ENCODE measurements around the gene KCTD2. TPM values are rescaled to one million over a fixed set of nuclear protein-coding genes. Genes with fewer than 3 reads are reported as not detected.
"Not testable (repeated sequence)": the region's sequence is repeated elsewhere in the genome, so short reads cannot be mapped to it uniquely, and the experiment has no call there.

The KCTD2 gene
- polyA plus RNA-seq, result 16.1 TPM
- long read RNA-seq, donor 1, partial matches to known transcripts, result 0 of 1 reads
- long read RNA-seq, donor 1, other reads (novel, unspliced or antisense), result 0 of 1 reads
- long read RNA-seq, donor 2, partial matches to known transcripts, result 880 of 910 reads
- long read RNA-seq, donor 2, other reads (novel, unspliced or antisense), result 30 of 910 reads
- long read RNA-seq, donor 3, result 0 reads
- long read RNA-seq, donor 4, result 0 reads
- long read RNA-seq, donor 5, result 0 reads
- long read RNA-seq, donor 6, partial matches to known transcripts, result 0 of 2 reads
- long read RNA-seq, donor 6, other reads (novel, unspliced or antisense), result 0 of 2 reads
- long read RNA-seq, donor 7, partial matches to known transcripts, result 0 of 1 reads
- long read RNA-seq, donor 7, other reads (novel, unspliced or antisense), result 0 of 1 reads
- long read RNA-seq, donor 8, partial matches to known transcripts, result 5 of 6 reads
- long read RNA-seq, donor 8, other reads (novel, unspliced or antisense), result 0 of 6 reads
- long read RNA-seq, donor 9, partial matches to known transcripts, result 9 of 12 reads
- long read RNA-seq, donor 9, other reads (novel, unspliced or antisense), result 0 of 12 reads
- long read RNA-seq, donor 10, partial matches to known transcripts, result 0 of 4 reads
- long read RNA-seq, donor 10, other reads (novel, unspliced or antisense), result 0 of 4 reads
- long read RNA-seq, donor 11, partial matches to known transcripts, result 0 of 3 reads
- long read RNA-seq, donor 11, other reads (novel, unspliced or antisense), result 0 of 3 reads

- DNase-seq, result peak; percentile 97 to 98
- no peaks in the 10 kb centered on the region for H3K27me3 ChIP-seq (ENCODE audit: control insufficient read depth, insufficient read depth, low read length)
- H3K36me3 ChIP-seq (ENCODE audit: control insufficient read depth, insufficient read depth, low read length), result peaks cover 8% of the 10 kb centered on the region
- peaks cover 11% of the 10 kb centered on the region for H3K4me1 ChIP-seq (ENCODE audit: control insufficient read depth, insufficient read depth, low read length)
- peak within 1 kb of the TSS; percentile 95 for H3K27ac ChIP-seq (ENCODE audit: low read length)
- H3K4me3 ChIP-seq (ENCODE audit: low read length), result peak within 1 kb of the TSS; percentile 99
- WGBS (ENCODE audit: insufficient coverage, low lambda C conversion rate), result no CpG with 5 or more reads among the region's 72 CpGs
- H3K9me3 ChIP-seq (ENCODE audit: control insufficient read depth, low read depth, low read length), result peaks cover 3% of the 10 kb centered on the region
Observed at GRCh38 chr17:75046407-75047289, at the start of gene KCTD2, which contains the start of gene ATP5PD. KCTD2 (plus strand) TSS chr17:75047225; CDS start chr17:75047251, 26 bp downstream. ATP5PD (minus strand) TSS chr17:75046969; CDS start chr17:75042650, 4,319 bp downstream.

GRCh38 chr17:74998783-74999182 lies 48.2 kb upstream of the KCTD2 start:
- Histone ChIP-seq H3K4me3 (ENCODE audit: low read length) (no peak overlapping the region), H3K4me1 (ENCODE audit: control insufficient read depth, insufficient read depth, low read length) (no peaks in the 10 kb centered on the region), H3K36me3 (ENCODE audit: control insufficient read depth, insufficient read depth, low read length) (peaks cover 13% of the 10 kb centered on the region), H3K27me3 (ENCODE audit: control insufficient read depth, insufficient read depth, low read length) (no peaks in the 10 kb centered on the region), H3K27ac (ENCODE audit: low read length) (no peak overlapping the region), H3K9me3 (ENCODE audit: control insufficient read depth, low read depth, low read length) (no peaks in the 10 kb centered on the region)
- WGBS (ENCODE audit: insufficient coverage, low lambda C conversion rate), result no CpG with 5 or more reads among the region's 6 CpGs
- no peak for DNase-seq

GRCh38 chr17:74999523-74999922 lies 47.5 kb upstream of the KCTD2 start:
- Histone ChIP-seq H3K36me3 (ENCODE audit: control insufficient read depth, insufficient read depth, low read length) (peaks cover 16% of the 10 kb centered on the region), H3K27ac (ENCODE audit: low read length) (no peak overlapping the region), H3K9me3 (ENCODE audit: control insufficient read depth, low read depth, low read length) (no peaks in the 10 kb centered on the region), H3K4me3 (ENCODE audit: low read length) (no peak overlapping the region), H3K27me3 (ENCODE audit: control insufficient read depth, insufficient read depth, low read length) (no peaks in the 10 kb centered on the region), H3K4me1 (ENCODE audit: control insufficient read depth, insufficient read depth, low read length) (no peaks in the 10 kb centered on the region)
- no CpG with 5 or more reads among the region's 4 CpGs for WGBS (ENCODE audit: insufficient coverage, low lambda C conversion rate)
- DNase-seq, result no peak

GRCh38 chr17:75001915-75002843 lies 44.8 kb upstream of the KCTD2 start:
- no peak overlapping the region for H3K27ac ChIP-seq (ENCODE audit: low read length)
- no peaks in the 10 kb centered on the region for H3K9me3 ChIP-seq (ENCODE audit: control insufficient read depth, low read depth, low read length)
- H3K27me3 ChIP-seq (ENCODE audit: control insufficient read depth, insufficient read depth, low read length), result no peaks in the 10 kb centered on the region
- WGBS (ENCODE audit: insufficient coverage, low lambda C conversion rate), result no CpG with 5 or more reads among the region's 15 CpGs
- no peaks in the 10 kb centered on the region for H3K4me1 ChIP-seq (ENCODE audit: control insufficient read depth, insufficient read depth, low read length)
- DNase-seq, result no peak
- H3K36me3 ChIP-seq (ENCODE audit: control insufficient read depth, insufficient read depth, low read length), result peaks cover 18% of the 10 kb centered on the region
- no peak overlapping the region for H3K4me3 ChIP-seq (ENCODE audit: low read length)

GRCh38 chr17:75003070-75003956 lies 43.7 kb upstream of the KCTD2 start:
- Histone ChIP-seq H3K36me3 (ENCODE audit: control insufficient read depth, insufficient read depth, low read length) (peaks cover 18% of the 10 kb centered on the region), H3K9me3 (ENCODE audit: control insufficient read depth, low read depth, low read length) (no peaks in the 10 kb centered on the region), H3K4me3 (ENCODE audit: low read length) (no peak overlapping the region), H3K4me1 (ENCODE audit: control insufficient read depth, insufficient read depth, low read length) (no peaks in the 10 kb centered on the region), H3K27ac (ENCODE audit: low read length) (no peak overlapping the region), H3K27me3 (ENCODE audit: control insufficient read depth, insufficient read depth, low read length) (no peaks in the 10 kb centered on the region)
- WGBS (ENCODE audit: insufficient coverage, low lambda C conversion rate), result no CpG with 5 or more reads among the region's 76 CpGs
- DNase-seq, result no peak

- H3K4me3 ChIP-seq (ENCODE audit: low read length), result no peak overlapping the region
- no peaks in the 10 kb centered on the region for H3K27me3 ChIP-seq (ENCODE audit: control insufficient read depth, insufficient read depth, low read length)
- H3K27ac ChIP-seq (ENCODE audit: low read length), result no peak overlapping the region
- DNase-seq, result no peak
- H3K4me1 ChIP-seq (ENCODE audit: control insufficient read depth, insufficient read depth, low read length), result no peaks in the 10 kb centered on the region
- H3K36me3 ChIP-seq (ENCODE audit: control insufficient read depth, insufficient read depth, low read length), result peaks cover 18% of the 10 kb centered on the region
- WGBS (ENCODE audit: insufficient coverage, low lambda C conversion rate), result no CpG with 5 or more reads among the region's 19 CpGs
- H3K9me3 ChIP-seq (ENCODE audit: control insufficient read depth, low read depth, low read length), result no peaks in the 10 kb centered on the region
Observed at GRCh38 chr17:75003957-75004355, 43.1 kb upstream of the KCTD2 start.

GRCh38 chr17:75004371-75004770 lies 42.7 kb upstream of the KCTD2 start:
- no peak overlapping the region for H3K27ac ChIP-seq (ENCODE audit: low read length)
- no CpG with 5 or more reads among the region's 3 CpGs for WGBS (ENCODE audit: insufficient coverage, low lambda C conversion rate)
- no peaks in the 10 kb centered on the region for H3K4me1 ChIP-seq (ENCODE audit: control insufficient read depth, insufficient read depth, low read length)
- H3K27me3 ChIP-seq (ENCODE audit: control insufficient read depth, insufficient read depth, low read length), result no peaks in the 10 kb centered on the region
- H3K9me3 ChIP-seq (ENCODE audit: control insufficient read depth, low read depth, low read length), result no peaks in the 10 kb centered on the region
- no peak for DNase-seq
- H3K36me3 ChIP-seq (ENCODE audit: control insufficient read depth, insufficient read depth, low read length), result peaks cover 17% of the 10 kb centered on the region
- no peak overlapping the region for H3K4me3 ChIP-seq (ENCODE audit: low read length)

GRCh38 chr17:75005291-75005690 lies 41.7 kb upstream of the KCTD2 start:
- no peak for DNase-seq
- peaks cover 15% of the 10 kb centered on the region for H3K36me3 ChIP-seq (ENCODE audit: control insufficient read depth, insufficient read depth, low read length)
- no peaks in the 10 kb centered on the region for H3K27me3 ChIP-seq (ENCODE audit: control insufficient read depth, insufficient read depth, low read length)
- no peak overlapping the region for H3K27ac ChIP-seq (ENCODE audit: low read length)
- no peaks in the 10 kb centered on the region for H3K9me3 ChIP-seq (ENCODE audit: control insufficient read depth, low read depth, low read length)
- no CpG with 5 or more reads among the region's 8 CpGs for WGBS (ENCODE audit: insufficient coverage, low lambda C conversion rate)
- H3K4me3 ChIP-seq (ENCODE audit: low read length), result no peak overlapping the region
- no peaks in the 10 kb centered on the region for H3K4me1 ChIP-seq (ENCODE audit: control insufficient read depth, insufficient read depth, low read length)

GRCh38 chr17:75006084-75006483 lies 40.9 kb upstream of the KCTD2 start:
- peaks cover 15% of the 10 kb centered on the region for H3K36me3 ChIP-seq (ENCODE audit: control insufficient read depth, insufficient read depth, low read length)
- DNase-seq; H3K27ac ChIP-seq (ENCODE audit: low read length); H3K4me3 ChIP-seq (ENCODE audit: low read length); H3K27me3 ChIP-seq (ENCODE audit: control insufficient read depth, insufficient read depth, low read length); H3K4me1 ChIP-seq (ENCODE audit: control insufficient read depth, insufficient read depth, low read length); H3K9me3 ChIP-seq (ENCODE audit: control insufficient read depth, low read depth, low read length): not testable (repeated sequence)
- WGBS (ENCODE audit: insufficient coverage, low lambda C conversion rate), result no CpG with 5 or more reads among the region's 6 CpGs

All from large intestine (tissue), 12 donors.